GM12878 (cell line): ENCODE data around the gene ING5. TPM values are rescaled to one million over a fixed set of nuclear protein-coding genes. Genes with fewer than 3 reads are reported as not detected.

Experiments
- ATAC-seq: fragments of 200-7000 bp; cut with Tn5 transposase; 3 replicates; pipeline ENCODE4 v1.9.1; 2020; ENCODE audit warnings: mild to moderate bottlenecking, moderate library complexity
- BruUV-seq: library from RNA; stranded (reverse); fragments of 400-500 nt; replicated peaks from 2 replicates; lab custom pipeline; 2021; lab: Mats Ljungman, UMichigan
- CTCF ChIA-PET: fragments of 300-600 bp; sonication (Branson Sonifier 250); formaldehyde crosslinking; extraction: SDS; loops from one replicate; lab custom pipeline; 2021; ENCODE audit warnings: inconsistent platforms; lab: Yijun Ruan, JAX
- POLR2A ChIA-PET: fragments of 350-600 bp; formaldehyde crosslinking; extraction: SDS; loops from one replicate; lab custom pipeline; 2021; ENCODE audit warnings: inconsistent platforms; lab: Charles Lee
- RAD21 ChIA-PET: fragments of 300-600 bp; sonication (Branson Sonifier 250); formaldehyde crosslinking; loops from one replicate; lab custom pipeline; 2023; ENCODE audit warnings: antibody characterized with exemption; ENCODE audit not compliant: unreplicated experiment; lab: Charles Lee
- SMC1A ChIA-PET: fragments of 300-600 bp; sonication (Branson Sonifier 250); formaldehyde crosslinking; loops from one replicate; lab custom pipeline; 2023; ENCODE audit not compliant: unreplicated experiment, uncharacterized antibody; lab: Charles Lee
- DNase-seq: peaks from one replicate; pipeline ENCODE4 v3.0.0-alpha.2; 2011; ENCODE audit warnings: low read depth, low spot score
- FAIRE-seq: peaks from 3 replicates; lab custom pipeline; 2011; peaks lifted over from hg19 to GRCh38; lab: Jason Lieb, UNC
- H2AFZ ChIP-seq: 2 replicates; pipeline ENCODE4 v1.6.0; 2011; ENCODE audit warnings: low read depth, low read length, control low read depth; ENCODE audit not compliant: control insufficient read depth
- H3K27ac ChIP-seq: 2 replicates; pipeline ENCODE4 v1.5.1; 2011; ENCODE audit warnings: control low read depth; ENCODE audit not compliant: control insufficient read depth, insufficient read depth
- H3K27me3 ChIP-seq, 2 experiments: replicated peaks in 1 of 2; 2 replicates each; pipeline versions ENCODE4 v1.6.0 to v1.6.1; 2011; ENCODE audit warnings: low read length in 1 of 2; ENCODE audit not compliant: control insufficient read depth in 2 of 2, insufficient read depth in 2 of 2
- H3K36me3 ChIP-seq, 2 experiments: 2 replicates each; pipeline ENCODE4 v1.5.1; 2011; ENCODE audit warnings: low read length in 1 of 2; ENCODE audit not compliant: control insufficient read depth in 2 of 2, insufficient read depth in 2 of 2
- H3K4me1 ChIP-seq: 2 replicates; pipeline ENCODE4 v1.6.1; 2011; ENCODE audit warnings: mild to moderate bottlenecking, low read length, moderate library complexity, mixed read lengths; ENCODE audit not compliant: control insufficient read depth, insufficient read depth
- H3K4me2 ChIP-seq: 2 replicates; pipeline ENCODE4 v1.6.0; 2011; ENCODE audit warnings: control low read depth; ENCODE audit not compliant: control insufficient read depth, insufficient read depth
- H3K4me3 ChIP-seq: fragments of 200-600 bp; sonication (generic); 2 replicates; pipeline ENCODE4 v1.5.1; 2016
- H3K79me2 ChIP-seq: 2 replicates; pipeline ENCODE4 v1.6.0; 2011; ENCODE audit warnings: low read length; ENCODE audit not compliant: control insufficient read depth, insufficient read depth
- H3K9ac ChIP-seq: 2 replicates; pipeline ENCODE4 v1.8.0; 2011; ENCODE audit warnings: low read length, control low read depth, mixed read lengths; ENCODE audit not compliant: control insufficient read depth, insufficient read depth
- H3K9me3 ChIP-seq: replicated peaks from 3 replicates; pipeline ENCODE4 v1.5.1; 2011; ENCODE audit warnings: mild to moderate bottlenecking, low read length; ENCODE audit not compliant: control insufficient read depth, insufficient read depth
- H4K20me1 ChIP-seq: 2 replicates; pipeline ENCODE4 v1.6.0; 2011; ENCODE audit not compliant: control insufficient read depth, insufficient read depth
- BCL3 ChIP-seq: IDR thresholded peaks from 2 replicates; pipeline ENCODE4 v1.6.1; 2011; ENCODE audit warnings: borderline replicate concordance, low read depth, mild to moderate bottlenecking, moderate library complexity, low read length; ENCODE audit not compliant: insufficient read depth, poor library complexity, severe bottlenecking
- CHD4 ChIP-seq: fragments of 200-600 bp; sonication (generic); IDR thresholded peaks from 2 replicates; pipeline ENCODE4 v1.6.1; 2016; ENCODE audit warnings: mild to moderate bottlenecking
- ELK1 ChIP-seq: IDR thresholded peaks from 2 replicates; pipeline ENCODE4 v1.6.1; 2012; ENCODE audit warnings: low read depth, low read length, improper control_type of control experiment
- ESRRA ChIP-seq: IDR thresholded peaks from 2 replicates; pipeline ENCODE4 v1.6.1; 2012; ENCODE audit warnings: mild to moderate bottlenecking, low read length, improper control_type of control experiment
- FOS ChIP-seq: IDR thresholded peaks from 3 replicates; pipeline ENCODE4 v1.6.1; 2011; ENCODE audit warnings: borderline replicate concordance; ENCODE audit not compliant: insufficient read length; ENCODE audit errors: extremely low read depth
- POU2F2 ChIP-seq: IDR thresholded peaks from 3 replicates; pipeline ENCODE4 v1.6.1; 2011; ENCODE audit warnings: low read depth, mild to moderate bottlenecking, low read length, borderline replicate concordance
- RAD21 ChIP-seq: IDR thresholded peaks from 2 replicates; pipeline ENCODE4 v1.6.1; 2011; ENCODE audit warnings: mild to moderate bottlenecking, low read depth, low read length, moderate library complexity; ENCODE audit not compliant: insufficient read depth
- RAD51 ChIP-seq: fragments of 450-650 bp; IDR thresholded peaks from 2 replicates; pipeline ENCODE4 v1.6.1; 2016; ENCODE audit warnings: moderate library complexity, mild to moderate bottlenecking, inconsistent platforms
- SMAD1 ChIP-seq: fragments of 450-650 bp; IDR thresholded peaks from 2 replicates; pipeline ENCODE4 v1.6.1; 2018; ENCODE audit warnings: mild to moderate bottlenecking, low read depth; ENCODE audit not compliant: partially characterized antibody
- USF1 ChIP-seq: IDR thresholded peaks from 2 replicates; pipeline ENCODE4 v1.6.1; 2011; ENCODE audit warnings: borderline replicate concordance, low read depth, mild to moderate bottlenecking, moderate library complexity, mixed read lengths, low read length; ENCODE audit not compliant: insufficient read depth; ENCODE audit errors: extremely low read length
- ZNF217 ChIP-seq: fragments of 450-650 bp; IDR thresholded peaks from 2 replicates; pipeline ENCODE4 v1.6.1; 2017; ENCODE audit warnings: antibody characterized with exemption, mild to moderate bottlenecking
- ZNF622 ChIP-seq: fragments of 450-650 bp; IDR thresholded peaks from 2 replicates; pipeline ENCODE4 v1.6.1; 2017; ENCODE audit warnings: mild to moderate bottlenecking, inconsistent platforms
- whole genome bisulfite sequencing: methylation state at CpG from one replicate; pipeline ENCODE4 v1.1.6; 2016; ENCODE audit warnings: low lambda C conversion rate; ENCODE audit not compliant: insufficient replicate concordance, insufficient coverage; ENCODE audit errors: missing lambda C conversion rate; 5-methylcytosine and 5-hydroxymethylcytosine counted together
- in situ Hi-C: fragments of 300-500 bp; cut with MboI; formaldehyde crosslinking; loops from 9 replicates; pipeline ENCODE4 v1.14.3; 2018; ENCODE audit warnings: mixed read lengths
- intact Hi-C: fragments of 100-400 bp; cut with micrococcal nuclease; formaldehyde crosslinking; loops from one replicate; pipeline ENCODE4 v1.14.2; 2022; ENCODE audit not compliant: unreplicated experiment
- polyA plus RNA-seq, 11 experiments: library from polyadenylated mRNA; depleted of rRNA in 4 of 11; unstranded in 6 of 11; stranded (reverse) in 5 of 11; fragments of >200 nt; fragmentation: Nextera tagmentation in 4 of 11; fragmentation: Illumina TruSeq in 1 of 11; extraction: Ambion mirVana in 4 of 11; extraction: Trizol in 1 of 11; gene quantifications; 1 replicate in 1 of 11; 2 replicates in 10 of 11; pipeline versions ENCODE4 v1.2.1 to v1.2.3, GENCODE V29; 2011 to 2016; ENCODE audit warnings: inconsistent platforms in 2 of 11, missing spikeins in 2 of 11, low read depth in 1 of 11
- total RNA-seq, 4 experiments: library from RNA; depleted of rRNA in 3 of 4; stranded (reverse); fragments of >200 nt in 3 of 4; fragmentation: Illumina TruSeq in 1 of 4; extraction: Trizol in 1 of 4; gene quantifications; 2 replicates each; pipeline versions ENCODE4 v1.2.1 to v1.2.3, GENCODE V29; 2013 to 2021
- TF ChIP-seq, protein P1 (sequence below): IDR thresholded peaks from 2 replicates; pipeline ENCODE4 v1.6.1; 2012; ENCODE audit warnings: low read depth, low read length, improper control_type of control experiment

The ING5 gene
- total and polyA plus RNA-seq, 10 of the 15 experiments (the other 5 are each of a cell fraction or from before 2014, with no cell fraction given) = 10.0 to 46.1 (median 27.2) TPM

DNA sequence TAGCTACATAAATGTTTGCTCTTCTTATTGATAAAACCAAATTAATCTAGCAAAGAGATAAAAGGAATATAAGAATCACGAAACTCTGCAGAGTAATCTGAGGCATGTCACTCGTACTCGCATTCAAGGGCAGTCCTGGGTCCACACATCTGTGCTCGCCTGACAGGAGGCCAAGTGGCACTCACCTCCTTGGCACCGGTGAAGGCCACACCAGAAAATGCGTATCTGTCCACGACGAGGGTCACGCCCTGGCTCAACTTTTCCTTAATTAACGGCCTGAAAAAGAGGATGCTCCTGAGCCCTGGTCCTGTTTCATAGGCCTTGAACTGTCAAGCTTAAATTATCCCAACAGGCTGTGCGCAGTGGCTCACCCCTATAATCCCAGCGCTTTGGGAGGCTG, 21.8 kb upstream of the ING5 start:
- BruUV-seq = no TSS peak

DNA sequence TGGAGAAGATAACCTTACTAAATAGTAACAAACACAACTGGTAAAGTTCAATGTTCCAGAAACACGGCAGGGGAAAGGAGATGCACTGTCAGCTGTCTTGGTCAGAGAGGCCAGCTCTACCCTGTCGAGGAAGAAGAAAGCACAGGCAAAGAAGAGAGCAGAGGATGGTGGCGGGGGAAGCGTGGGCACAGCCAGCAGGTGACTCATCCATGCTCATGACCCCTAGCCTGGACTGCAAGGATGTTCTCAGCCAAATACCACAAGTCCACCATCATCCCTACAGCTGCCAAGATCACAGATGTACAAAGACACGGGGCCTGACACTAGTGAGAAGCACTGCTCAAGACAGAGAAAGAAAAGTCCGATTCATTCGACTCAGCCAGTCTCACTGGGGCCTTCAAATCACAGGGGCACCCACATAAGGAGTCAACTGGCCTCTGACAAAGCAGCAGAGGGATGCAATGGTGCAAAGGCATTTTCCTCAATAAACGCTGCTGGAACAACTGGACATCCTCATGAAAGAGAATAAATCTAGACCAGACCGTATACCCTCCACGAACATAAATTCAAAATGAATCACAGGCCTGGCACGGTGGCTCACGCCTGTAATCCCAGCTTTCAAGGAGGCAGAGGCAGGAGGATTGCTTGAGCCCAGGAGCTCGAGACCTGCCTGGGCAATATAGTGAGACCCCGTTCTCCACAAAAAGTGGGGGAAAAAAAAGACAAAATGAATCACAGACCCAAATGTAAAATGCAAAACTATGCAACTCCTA, 20.8 kb upstream of the ING5 start:
- H3K4me1 ChIP-seq = no peaks in the 10 kb centered on the region
- ChIA-PET RAD21 (no interaction called here), CTCF (no interaction called here), POLR2A (no interaction called here), SMC1A (interaction anchor here (1.1 kb wide), 1 partner anchor 22 kb away, joined by 3 read pairs; no protein-coding TSS in a partner anchor)
- DNase-seq = no peak
- no peak overlapping the region for H3K4me2 ChIP-seq
- no peak overlapping the region for H3K27ac ChIP-seq
- in situ Hi-C loops = no loop called here
- no peaks in the 10 kb centered on the region for H4K20me1 ChIP-seq
- no peak overlapping the region for H2AFZ ChIP-seq
- no peaks in the 10 kb centered on the region for H3K27me3 ChIP-seq
- H3K79me2 ChIP-seq = peaks cover 9% of the 10 kb centered on the region
- H3K36me3 ChIP-seq = peaks cover 15% of the 10 kb centered on the region in 2 experiments; a peak in 3 of 4 replicates
- ATAC-seq = no peak
- no peak overlapping the region for H3K4me3 ChIP-seq
- WGBS = 95% methylated on average over 14 of the region's 14 CpGs
- intact Hi-C loops = no loop called here
- H3K9ac ChIP-seq = no peak overlapping the region
- H3K9me3 ChIP-seq = no peaks in the 10 kb centered on the region
- no peak for FAIRE-seq
- no TSS peak for BruUV-seq
- no peak for TF ChIP-seq POU2F2
- TF ChIP-seq ELK1 = no peak
- TF ChIP-seq USF1 = no peak
- no peak for TF ChIP-seq RAD21
- no peak for TF ChIP-seq BCL3
- no peak for TF ChIP-seq ESRRA
- TF ChIP-seq, protein P1, sequence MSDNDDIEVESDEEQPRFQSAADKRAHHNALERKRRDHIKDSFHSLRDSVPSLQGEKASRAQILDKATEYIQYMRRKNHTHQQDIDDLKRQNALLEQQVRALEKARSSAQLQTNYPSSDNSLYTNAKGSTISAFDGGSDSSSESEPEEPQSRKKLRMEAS = no peak

More for the DNA sequence above, 21.8 kb upstream of the ING5 start:
- H3K27ac ChIP-seq = no peak overlapping the region
- H3K36me3 ChIP-seq = peaks cover 15% of the 10 kb centered on the region in 2 experiments; a peak in 3 of 4 replicates
- DNase-seq (no peak), FAIRE-seq (no peak), ATAC-seq (no peak)
- H3K4me3 ChIP-seq = no peak overlapping the region
- H3K9me3 ChIP-seq = no peaks in the 10 kb centered on the region
- no peak overlapping the region for H2AFZ ChIP-seq
- H3K4me1 ChIP-seq = no peaks in the 10 kb centered on the region
- ChIA-PET RAD21 (no interaction called here), POLR2A (no interaction called here)
- no peak overlapping the region for H3K4me2 ChIP-seq
- TF ChIP-seq SMAD1 (no peak), ZNF217 (no peak), FOS (no peak), ZNF622 (no peak), RAD51 (no peak), CHD4 (no peak)
- TF ChIP-seq, all 136 proteins: peak for 0
- CTCF ChIA-PET = no interaction called here
- intact Hi-C loops = no loop called here
- H3K27me3 ChIP-seq = no peaks in the 10 kb centered on the region
- SMC1A ChIA-PET = interaction anchor here (0.6 to 1.4 kb wide), 3 partner anchors 12 to 21 kb away, joined by 3 read pairs; no protein-coding TSS in a partner anchor
- peaks cover 1% of the 10 kb centered on the region; the same call in 1 of the 2 replicates for H3K79me2 ChIP-seq
- no peaks in the 10 kb centered on the region for H4K20me1 ChIP-seq
- H3K9ac ChIP-seq = no peak overlapping the region
- 100% methylated on average over 12 of the region's 12 CpGs for WGBS
- in situ Hi-C loops = no loop called here
